ENCODE results near the gene GNB5.
A peak's percentile ranks its signal among the peaks of the same experiment; 100 is the strongest.
"Not testable (repeated sequence)": the region's sequence is repeated elsewhere in the genome, so short reads cannot be mapped to it uniquely, and the experiment has no call there.

GNB5 gene

DNA sequence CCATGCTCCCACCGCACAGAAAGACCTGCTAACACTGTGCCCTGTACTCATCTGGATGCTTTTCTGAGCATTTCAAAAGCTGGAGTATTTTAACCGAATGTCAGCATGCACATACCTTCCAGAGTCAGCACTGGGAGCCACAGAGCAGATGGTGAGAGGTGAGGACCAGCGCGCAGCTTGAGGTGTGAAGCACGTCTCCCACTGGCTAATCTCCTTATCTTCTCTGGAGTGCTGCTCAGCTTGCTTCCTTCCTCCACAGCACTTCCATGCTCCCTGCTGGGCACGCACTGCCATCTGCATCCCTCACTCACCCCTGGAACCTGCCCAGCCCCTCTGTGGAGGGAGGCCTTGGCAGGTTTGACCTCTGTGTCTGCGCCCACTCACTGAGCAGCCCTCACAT, at the start of gene GNB5:
GNB5 (minus strand) TSS at position 186 of the 400 bp plus-strand sequence. CDS start 6,716 bp downstream, outside the sequence.
- DNase-seq = no peak

DNA sequence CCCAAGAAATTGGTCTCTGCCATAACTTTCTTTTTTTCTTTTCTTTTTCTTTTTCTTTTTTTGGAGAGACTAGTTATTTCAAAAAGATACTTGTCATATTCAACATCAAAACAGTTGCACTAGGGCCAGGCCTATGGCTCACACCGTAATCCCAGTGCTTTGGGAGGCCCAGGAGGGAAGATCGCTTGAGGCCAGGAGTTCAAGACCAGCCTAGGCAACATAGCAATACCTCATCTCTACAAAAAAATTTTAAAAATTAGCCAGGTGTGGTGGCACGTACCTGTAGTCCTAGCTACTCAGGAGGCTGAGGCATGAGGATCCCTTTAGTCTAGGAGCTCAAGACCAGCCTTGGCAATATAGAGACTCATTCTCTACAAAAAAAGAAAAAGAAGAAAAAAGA, 49.0 kb upstream of the GNB5 start:
- no peak for DNase-seq

DNA sequence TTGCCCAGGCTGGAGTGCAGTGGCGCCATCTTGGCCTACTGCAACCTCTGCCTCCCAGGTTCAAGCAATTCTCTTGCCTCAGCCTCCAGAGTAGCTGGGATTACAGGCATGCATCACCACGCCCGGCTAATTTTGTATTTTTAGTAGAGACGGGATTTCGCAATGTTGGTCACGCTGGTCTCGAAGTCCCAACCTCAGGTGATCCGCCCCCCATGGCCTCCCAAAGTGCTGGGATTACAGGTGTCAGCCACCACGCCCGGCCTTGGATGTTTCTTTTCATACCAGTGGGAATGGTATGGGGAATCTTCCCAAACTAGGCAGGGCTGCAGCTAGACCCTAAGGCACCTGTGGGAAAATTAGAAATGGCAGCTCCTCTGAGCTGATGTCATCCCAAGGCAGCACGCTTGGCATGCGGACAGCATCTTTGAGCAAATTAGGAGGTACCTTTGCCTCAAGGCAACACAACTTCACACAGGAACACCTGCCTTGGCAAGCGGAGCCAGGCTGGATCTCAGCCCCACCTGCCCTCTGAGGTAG, 47.9 kb upstream of the GNB5 start:
- not testable (repeated sequence) for DNase-seq

GRCh38 chr15:52238149-52238548, 47.0 kb upstream of the GNB5 start:
- DNase-seq = no peak

DNA sequence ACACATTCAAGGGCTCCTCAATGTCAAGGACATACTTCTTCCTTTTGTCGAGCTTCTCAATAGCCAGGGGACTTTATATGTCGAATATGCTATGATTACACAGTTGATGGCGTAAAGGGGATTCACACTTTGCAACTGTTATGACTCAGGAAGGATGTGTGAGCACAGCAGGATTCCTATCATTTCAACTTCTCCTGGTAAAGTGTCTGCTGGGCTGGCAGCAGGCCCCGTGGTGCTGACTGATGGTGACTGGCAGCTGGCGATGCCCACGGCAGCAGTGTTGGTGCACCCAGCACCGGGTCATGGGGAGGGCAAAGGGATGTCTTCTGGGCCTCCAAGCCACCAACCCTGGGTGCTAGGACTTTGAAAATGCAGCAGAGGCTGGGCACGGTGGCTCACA, 44.8 kb upstream of the GNB5 start:
- no peak for DNase-seq

- DNase-seq = no peak
Measured at GRCh38 chr15:52234596-52235541, 43.7 kb upstream of the GNB5 start.

DNA sequence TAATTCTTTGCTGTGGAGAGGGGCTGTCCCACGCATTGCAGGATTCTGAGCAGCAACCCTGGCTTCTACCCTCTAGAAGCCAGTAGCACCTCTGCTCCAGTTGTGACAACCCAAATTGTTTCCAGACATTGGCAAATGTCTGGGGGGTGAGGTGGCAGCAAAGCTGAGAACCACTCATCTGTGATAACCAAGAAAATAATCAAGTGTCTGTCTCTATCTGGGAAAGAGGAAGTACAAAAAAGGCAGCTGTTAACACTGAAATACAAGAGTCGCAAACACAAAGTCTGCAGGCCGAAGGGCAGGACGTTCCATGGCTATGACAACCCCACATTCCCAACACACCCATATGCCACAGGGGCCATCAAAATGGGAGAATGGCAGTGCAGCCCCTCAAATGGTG, 42.2 kb upstream of the GNB5 start:
- peak; percentile 46 for DNase-seq

- peak; percentile 19 for DNase-seq
Measured at GRCh38 chr15:52232327-52232726, 41.1 kb upstream of the GNB5 start.

- DNase-seq = no peak
Measured at GRCh38 chr15:52230073-52230472, 38.9 kb upstream of the GNB5 start.

DNA sequence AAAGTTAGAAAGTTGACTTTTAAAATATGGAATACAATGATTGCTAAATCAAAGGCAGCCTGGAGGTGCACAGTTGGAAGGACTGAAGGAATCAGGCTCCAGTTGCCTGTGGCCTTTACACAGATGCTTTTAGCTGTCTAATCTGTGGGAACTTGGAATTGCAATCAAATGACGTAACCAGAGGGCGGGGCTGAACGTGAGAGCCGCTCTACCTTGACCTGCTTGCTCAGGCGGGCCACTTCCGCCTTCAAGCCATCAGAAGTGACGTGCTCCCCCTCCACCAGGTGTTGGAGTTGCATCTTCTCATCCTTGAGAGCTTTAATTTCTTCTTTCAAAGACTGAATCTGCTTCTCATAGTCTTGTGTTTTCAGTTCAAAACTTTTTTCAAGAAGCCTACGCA, 37.7 kb upstream of the GNB5 start:
- peak; percentile 48 for DNase-seq

DNA sequence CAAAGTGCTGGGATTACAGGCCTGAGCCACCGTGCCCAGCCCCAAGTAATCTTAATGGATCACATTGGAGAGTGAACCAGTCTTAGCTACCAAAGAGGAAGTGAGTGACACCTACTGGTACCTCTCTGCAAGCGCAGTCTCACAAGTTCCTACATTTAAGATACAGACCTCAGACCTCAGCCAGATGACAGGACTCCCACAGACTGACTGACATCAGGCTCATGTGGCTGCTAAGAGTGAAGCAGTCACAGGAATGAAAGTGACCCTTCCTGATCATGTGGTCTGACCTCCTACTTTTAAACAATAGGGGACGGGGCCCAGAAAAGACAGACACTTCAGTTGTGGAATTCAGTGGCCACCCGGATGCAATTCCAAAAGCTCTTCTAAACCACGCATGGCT, 36.3 kb upstream of the GNB5 start:
- peak; percentile 79 for DNase-seq

- no peak for DNase-seq
Measured at GRCh38 chr15:52225230-52225629, 34.0 kb upstream of the GNB5 start.

- no peak for DNase-seq
Measured at GRCh38 chr15:52224211-52224610, 33.0 kb upstream of the GNB5 start.

DNA sequence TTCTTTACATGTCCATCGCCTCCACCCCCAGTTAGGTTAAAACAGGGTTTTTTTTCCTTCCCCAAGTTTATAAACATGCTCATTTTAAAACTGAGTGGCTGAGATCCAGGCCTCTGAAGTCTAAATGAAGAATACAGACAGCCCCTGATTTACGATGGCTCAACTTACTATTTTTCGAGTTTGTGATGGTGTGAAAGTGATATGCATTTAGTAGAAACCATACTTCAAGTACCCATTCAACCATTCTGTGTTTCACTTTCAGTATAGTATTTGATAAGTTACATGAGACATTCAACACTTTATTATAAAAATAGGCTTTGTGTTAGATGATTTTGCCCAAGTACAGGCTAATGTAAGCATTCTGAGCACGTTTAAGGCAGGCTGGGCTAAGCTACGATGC, 30.5 kb upstream of the GNB5 start:
- DNase-seq = no peak

DNA sequence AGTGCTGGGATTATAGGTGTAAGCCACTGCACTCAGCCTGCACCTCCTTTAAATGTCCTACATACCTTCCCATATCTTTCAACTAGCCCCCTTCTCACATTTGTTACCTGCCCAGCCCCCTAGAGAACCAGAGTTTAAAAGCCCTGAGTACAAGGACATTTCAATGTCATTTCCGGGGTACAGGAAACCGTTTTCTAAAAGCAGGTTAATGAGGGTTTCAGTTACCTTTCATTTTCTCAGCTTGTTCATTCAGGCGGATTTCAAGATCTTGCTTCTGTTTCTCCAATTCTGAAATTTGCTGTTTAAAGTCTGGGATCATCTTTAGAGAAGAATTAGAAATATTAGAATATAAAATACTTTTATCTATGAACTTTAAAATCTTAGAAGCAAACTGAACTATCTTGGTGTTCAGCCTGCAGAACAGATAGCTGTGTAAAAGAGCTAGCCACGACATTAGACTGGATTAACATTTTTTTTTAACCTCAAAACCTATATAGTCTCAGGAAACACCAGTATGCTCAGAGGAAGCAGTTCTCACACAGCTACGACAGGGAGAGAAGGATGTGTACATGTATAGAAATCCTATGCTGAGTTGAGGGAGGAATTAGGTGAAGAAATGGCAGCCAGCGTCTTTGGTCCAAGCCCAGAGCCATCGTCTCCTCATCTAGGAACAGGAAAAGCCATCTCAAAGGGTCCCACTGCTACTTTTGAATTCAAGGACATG, 29.9 kb upstream of the GNB5 start:
- no peak for DNase-seq

GRCh38 chr15:52220251-52220650, 29.1 kb upstream of the GNB5 start:
- DNase-seq = no peak

GRCh38 chr15:52218816-52219215, 27.6 kb upstream of the GNB5 start:
- no peak for DNase-seq

- no peak for DNase-seq
Measured at GRCh38 chr15:52218371-52218770, 27.2 kb upstream of the GNB5 start.

GRCh38 chr15:52217186-52217585, 26.0 kb upstream of the GNB5 start:
- DNase-seq = no peak

GRCh38 chr15:52214553-52214952, 23.4 kb upstream of the GNB5 start:
- DNase-seq = no peak

DNA sequence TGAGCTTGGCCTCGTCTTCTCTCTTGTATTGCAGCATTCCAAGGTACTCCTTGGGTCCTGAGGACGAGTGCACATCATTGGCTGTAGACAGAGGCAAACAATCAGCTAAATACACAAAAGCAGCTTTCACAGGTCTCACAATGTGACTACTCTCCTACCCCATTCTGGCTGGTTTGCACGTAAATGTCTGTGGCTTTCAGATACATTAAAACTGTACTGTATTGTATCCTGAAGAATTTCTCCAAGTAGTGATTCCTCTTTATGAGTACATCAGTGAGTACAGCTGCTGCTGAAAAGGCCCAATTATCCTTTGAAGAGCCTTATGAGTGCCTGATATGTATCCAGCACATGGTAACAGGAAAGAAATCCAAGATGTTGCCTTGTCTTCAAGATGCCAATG, 22.0 kb upstream of the GNB5 start:
- DNase-seq = no peak

DNA sequence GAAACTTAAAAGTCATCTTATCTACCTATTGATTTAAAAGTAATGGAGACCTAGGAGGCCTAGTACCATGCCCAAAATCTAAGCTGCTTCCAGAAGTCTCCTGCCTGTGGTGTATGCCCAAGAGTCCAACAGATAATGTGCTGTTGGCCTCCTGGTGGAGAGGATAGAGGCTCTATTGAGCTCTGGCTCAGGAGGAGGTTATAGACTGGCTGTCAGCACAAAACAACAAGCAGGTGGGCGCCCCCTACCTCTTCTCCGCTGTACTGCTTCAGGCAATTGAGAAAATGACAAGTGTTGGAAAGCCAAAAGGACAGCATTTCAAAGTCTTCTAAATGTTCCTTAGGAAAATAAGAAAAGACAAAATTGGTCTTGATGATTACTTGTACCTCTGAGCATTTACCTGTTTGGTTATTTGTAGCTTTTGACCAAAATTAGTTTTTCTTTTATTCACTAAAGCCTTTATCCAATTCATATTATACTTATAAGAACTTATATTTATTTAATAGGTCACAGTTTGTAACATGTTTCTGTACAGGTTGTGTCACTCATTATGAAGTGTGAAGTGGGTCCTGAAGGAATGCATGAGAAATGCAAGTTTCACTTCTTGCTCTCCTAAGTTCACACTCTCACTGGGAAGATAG, 17.2 kb upstream of the GNB5 start:
- peak; percentile 76 for DNase-seq

GRCh38 chr15:52207191-52207590, 16.0 kb upstream of the GNB5 start:
- no peak for DNase-seq
